Measurements from ENCODE around the gene TSPAN9.

Gene TSPAN9

GRCh38 chr12:3233797-3234196 is 156.6 kb downstream of the TSPAN9 start:
- DNase-seq (ENCODE audit: low spot score): no peak
- TF ChIP-seq, protein P1, sequence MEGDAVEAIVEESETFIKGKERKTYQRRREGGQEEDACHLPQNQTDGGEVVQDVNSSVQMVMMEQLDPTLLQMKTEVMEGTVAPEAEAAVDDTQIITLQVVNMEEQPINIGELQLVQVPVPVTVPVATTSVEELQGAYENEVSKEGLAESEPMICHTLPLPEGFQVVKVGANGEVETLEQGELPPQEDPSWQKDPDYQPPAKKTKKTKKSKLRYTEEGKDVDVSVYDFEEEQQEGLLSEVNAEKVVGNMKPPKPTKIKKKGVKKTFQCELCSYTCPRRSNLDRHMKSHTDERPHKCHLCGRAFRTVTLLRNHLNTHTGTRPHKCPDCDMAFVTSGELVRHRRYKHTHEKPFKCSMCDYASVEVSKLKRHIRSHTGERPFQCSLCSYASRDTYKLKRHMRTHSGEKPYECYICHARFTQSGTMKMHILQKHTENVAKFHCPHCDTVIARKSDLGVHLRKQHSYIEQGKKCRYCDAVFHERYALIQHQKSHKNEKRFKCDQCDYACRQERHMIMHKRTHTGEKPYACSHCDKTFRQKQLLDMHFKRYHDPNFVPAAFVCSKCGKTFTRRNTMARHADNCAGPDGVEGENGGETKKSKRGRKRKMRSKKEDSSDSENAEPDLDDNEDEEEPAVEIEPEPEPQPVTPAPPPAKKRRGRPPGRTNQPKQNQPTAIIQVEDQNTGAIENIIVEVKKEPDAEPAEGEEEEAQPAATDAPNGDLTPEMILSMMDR (IDR thresholded peaks at IDR 0.05; ENCODE audit: extremely low read depth, missing control alignments): no peak

- TF ChIP-seq, protein P1 (IDR thresholded peaks at IDR 0.05; ENCODE audit: extremely low read depth, missing control alignments): no peak
- no peak for DNase-seq (ENCODE audit: low spot score)
Measured at GRCh38 chr12:3236345-3237187, 159.4 kb downstream of the TSPAN9 start.

GRCh38 chr12:3238196-3238595 is 161.0 kb downstream of the TSPAN9 start:
- TF ChIP-seq, protein P1 (IDR thresholded peaks at IDR 0.05; ENCODE audit: extremely low read depth, missing control alignments): no peak
- no peak for DNase-seq (ENCODE audit: low spot score)

GRCh38 chr12:3241621-3242020 is 164.4 kb downstream of the TSPAN9 start:
- no peak for DNase-seq (ENCODE audit: low spot score)
- TF ChIP-seq, protein P1 (IDR thresholded peaks at IDR 0.05; ENCODE audit: extremely low read depth, missing control alignments): no peak

- TF ChIP-seq, protein P1 (IDR thresholded peaks at IDR 0.05; ENCODE audit: extremely low read depth, missing control alignments): no peak
- DNase-seq (ENCODE audit: low spot score): no peak
Measured at GRCh38 chr12:3242199-3242863, 165.2 kb downstream of the TSPAN9 start.

- TF ChIP-seq, protein P1 (IDR thresholded peaks at IDR 0.05; ENCODE audit: extremely low read depth, missing control alignments): no peak
- DNase-seq (ENCODE audit: low spot score): no peak
Measured at GRCh38 chr12:3243376-3244084, 166.4 kb downstream of the TSPAN9 start.

All from GM20000 (cell line).